Osteoblast (primary cell): Measurements from ENCODE around the gene DTX1. TPM values are rescaled to one million over a fixed set of nuclear protein-coding genes. Genes with fewer than 3 reads are reported as not detected.
A peak's percentile ranks its signal among the peaks of the same experiment; 100 is the strongest.

Source experiments
- DNase-seq: peaks from one replicate; pipeline ENCODE4 v3.0.0; 2011; ENCODE audit warnings: low spot score, mixed read lengths; ENCODE audit not compliant: insufficient read length; ENCODE audit errors: missing footprints
- H2AFZ ChIP-seq: 2 replicates; pipeline ENCODE4 v1.6.0; 2011; ENCODE audit warnings: mild to moderate bottlenecking, low read length
- H3K27ac ChIP-seq: 2 replicates; pipeline ENCODE4 v1.5.1; 2011; ENCODE audit warnings: mild to moderate bottlenecking, low read depth, low read length, moderate library complexity
- H3K27me3 ChIP-seq: 2 replicates; pipeline ENCODE4 v1.6.0; 2012; ENCODE audit warnings: mild to moderate bottlenecking, control low read depth, inconsistent platforms, low read length, moderate library complexity; ENCODE audit not compliant: insufficient read depth
- H3K36me3 ChIP-seq: 2 replicates; pipeline ENCODE4 v1.5.1; 2011; ENCODE audit warnings: mild to moderate bottlenecking, low read length, control low read depth, moderate library complexity; ENCODE audit not compliant: insufficient read depth
- H3K4me1 ChIP-seq: 2 replicates; pipeline ENCODE4 v1.5.1; 2011; ENCODE audit warnings: mild to moderate bottlenecking, low read length, control low read depth, moderate library complexity; ENCODE audit not compliant: insufficient read depth
- H3K4me2 ChIP-seq: 2 replicates; pipeline ENCODE4 v1.6.0; 2011; ENCODE audit warnings: mild to moderate bottlenecking, low read length; ENCODE audit not compliant: insufficient read depth
- H3K4me3 ChIP-seq: fragments of 200-600 bp; sonication (generic); 3 replicates; pipeline ENCODE4 v1.5.1; 2012; ENCODE audit warnings: mild to moderate bottlenecking, low read length, inconsistent platforms; ENCODE audit not compliant: insufficient read depth
- H3K79me2 ChIP-seq: 2 replicates; pipeline ENCODE4 v1.6.0; 2012; ENCODE audit warnings: mild to moderate bottlenecking, low read length, control low read depth, inconsistent platforms; ENCODE audit not compliant: insufficient read depth
- H3K9me3 ChIP-seq: 2 replicates; pipeline ENCODE4 v1.5.1; 2011; ENCODE audit warnings: low read depth, low read length, control low read depth
- H4K20me1 ChIP-seq: 2 replicates; pipeline ENCODE4 v1.6.0; 2012; ENCODE audit warnings: mild to moderate bottlenecking, low read length, control low read depth; ENCODE audit not compliant: insufficient read depth
- CTCF ChIP-seq: IDR thresholded peaks from 2 replicates; pipeline ENCODE4 v1.5.1; 2011; ENCODE audit warnings: mild to moderate bottlenecking, low read depth, low read length, moderate library complexity; ENCODE audit errors: extremely low read depth
- total RNA-seq: library from RNA; depleted of rRNA; stranded (reverse); fragments of >200 nt; gene quantifications from 2 replicates; pipeline ENCODE4 v1.2.3, GENCODE V29; 2012

DTX1 gene
- total RNA-seq, 1 donor, result under 0.01 TPM

- peaks cover 37% of the 10 kb centered on the region for H3K27me3 ChIP-seq
Observed at GRCh38 chr12:113058553-113058952, 2.0 kb downstream of the DTX1 start.

GRCh38 chr12:113059071-113059595 lies 2.6 kb downstream of the DTX1 start:
- Histone ChIP-seq H3K27ac (no peak overlapping the region), H3K4me1 (no peaks in the 10 kb centered on the region), H3K4me3 (no peak overlapping the region), H3K79me2 (no peaks in the 10 kb centered on the region), H2AFZ (no peak overlapping the region), H3K4me2 (no peak overlapping the region), H4K20me1 (no peaks in the 10 kb centered on the region), H3K9me3 (no peaks in the 10 kb centered on the region), H3K27me3 (peaks cover 37% of the 10 kb centered on the region), H3K36me3 (no peaks in the 10 kb centered on the region)
- TF ChIP-seq CTCF, result no peak
- DNase-seq, result peak; percentile 68

More at GRCh38 chr12:113058553-113058952, 2.0 kb downstream of the DTX1 start:
- DNase-seq, result peak; percentile 71
- Histone ChIP-seq H2AFZ (no peak overlapping the region), H3K9me3 (no peaks in the 10 kb centered on the region), H3K4me1 (no peaks in the 10 kb centered on the region), H4K20me1 (no peaks in the 10 kb centered on the region), H3K36me3 (no peaks in the 10 kb centered on the region), H3K4me2 (no peak overlapping the region), H3K79me2 (no peaks in the 10 kb centered on the region), H3K4me3 (no peak overlapping the region), H3K27ac (no peak overlapping the region)
- no peak for TF ChIP-seq CTCF

GRCh38 chr12:113060336-113060960 lies 3.9 kb downstream of the DTX1 start:
- no peak for TF ChIP-seq CTCF
- H3K9me3 ChIP-seq, result no peaks in the 10 kb centered on the region
- H3K4me2 ChIP-seq, result no peak overlapping the region
- no peaks in the 10 kb centered on the region for H3K79me2 ChIP-seq
- DNase-seq, result peak; percentile 30
- H3K4me1 ChIP-seq, result no peaks in the 10 kb centered on the region
- no peaks in the 10 kb centered on the region for H4K20me1 ChIP-seq
- no peak overlapping the region for H2AFZ ChIP-seq
- H3K27me3 ChIP-seq, result peaks cover 26% of the 10 kb centered on the region
- H3K4me3 ChIP-seq, result no peak overlapping the region
- no peak overlapping the region for H3K27ac ChIP-seq
- no peaks in the 10 kb centered on the region for H3K36me3 ChIP-seq

- Histone ChIP-seq H4K20me1 (no peaks in the 10 kb centered on the region), H3K36me3 (no peaks in the 10 kb centered on the region), H3K4me1 (no peaks in the 10 kb centered on the region), H3K27me3 (peaks cover 19% of the 10 kb centered on the region), H3K4me3 (no peak overlapping the region), H3K79me2 (no peaks in the 10 kb centered on the region), H3K27ac (no peak overlapping the region), H3K9me3 (no peaks in the 10 kb centered on the region), H2AFZ (no peak overlapping the region), H3K4me2 (no peak overlapping the region)
- no peak for TF ChIP-seq CTCF
- DNase-seq, result peak; percentile 67
Observed at GRCh38 chr12:113061061-113061694, 4.6 kb downstream of the DTX1 start.
